Parathyroid adenoma (tissue), 2 donors: ENCODE measurements around the gene TRIM65.

Experiments used
- H2AFZ ChIP-seq: fragments of 300-600 bp; sonication (generic); one replicate; pipeline ENCODE4 v1.7.0; 2017; ENCODE audit warnings: antibody characterized with exemption, mild to moderate bottlenecking
- H3K27ac ChIP-seq: fragments of 300-600 bp; sonication (generic); one replicate; pipeline ENCODE4 v1.7.0; 2017
- H3K27me3 ChIP-seq: fragments of 300-600 bp; sonication (generic); one replicate; pipeline ENCODE4 v1.7.0; 2017; ENCODE audit warnings: low read length; ENCODE audit not compliant: control insufficient read depth, insufficient read depth
- H3K36me3 ChIP-seq: fragments of 300-600 bp; sonication (generic); one replicate; pipeline ENCODE4 v1.7.0; 2017; ENCODE audit warnings: low read length; ENCODE audit not compliant: control insufficient read depth, insufficient read depth
- H3K4me1 ChIP-seq: fragments of 300-600 bp; sonication (generic); one replicate; pipeline ENCODE4 v1.7.0; 2017; ENCODE audit warnings: control low read depth
- H3K4me2 ChIP-seq: fragments of 300-600 bp; sonication (generic); one replicate; pipeline ENCODE4 v1.7.0; 2017; ENCODE audit warnings: low read length
- H3K4me3 ChIP-seq: fragments of 300-600 bp; sonication (generic); one replicate; pipeline ENCODE4 v1.7.0; 2017; ENCODE audit warnings: low read depth, low read length
- H3K79me2 ChIP-seq: fragments of 300-600 bp; sonication (generic); one replicate; pipeline ENCODE4 v1.7.0; 2017; ENCODE audit warnings: control low read depth
- H3K9ac ChIP-seq: fragments of 300-600 bp; sonication (generic); one replicate; pipeline ENCODE4 v1.7.0; 2017; ENCODE audit warnings: mild to moderate bottlenecking
- H3K9me3 ChIP-seq: fragments of 300-600 bp; sonication (generic); one replicate; pipeline ENCODE4 v1.7.0; 2017; ENCODE audit warnings: low read length; ENCODE audit not compliant: control insufficient read depth
- CTCF ChIP-seq: fragments of 300-600 bp; sonication (generic); IDR thresholded peaks from one replicate; pipeline ENCODE4 v1.7.0; 2017; ENCODE audit warnings: antibody characterized with exemption, mild to moderate bottlenecking
- donor health status: primary hyperparathyroidism.

TRIM65 gene

GRCh38 chr17:75902406-75902805, 5.7 kb upstream of the TRIM65 start:
- H3K36me3 ChIP-seq, result no peaks in the 10 kb centered on the region
- H3K4me1 ChIP-seq, result peaks cover 3% of the 10 kb centered on the region
- no peaks in the 10 kb centered on the region for H3K27me3 ChIP-seq
- no peak overlapping the region for H2AFZ ChIP-seq
- no peak overlapping the region for H3K9ac ChIP-seq
- no peak overlapping the region for H3K27ac ChIP-seq
- peaks cover 13% of the 10 kb centered on the region for H3K79me2 ChIP-seq
- TF ChIP-seq CTCF, result no peak
- no peak overlapping the region for H3K4me2 ChIP-seq
- H3K9me3 ChIP-seq, result no peaks in the 10 kb centered on the region
- no peak overlapping the region for H3K4me3 ChIP-seq

- Histone ChIP-seq H3K27ac (no peak overlapping the region), H3K4me3 (no peak overlapping the region), H3K4me2 (no peak overlapping the region), H3K4me1 (peaks cover 3% of the 10 kb centered on the region), H3K36me3 (no peaks in the 10 kb centered on the region), H3K79me2 (peaks cover 13% of the 10 kb centered on the region), H2AFZ (no peak overlapping the region), H3K9ac (no peak overlapping the region), H3K27me3 (no peaks in the 10 kb centered on the region), H3K9me3 (no peaks in the 10 kb centered on the region)
- no peak for TF ChIP-seq CTCF
These were observed 5.0 kb upstream of the TRIM65 start for GRCh38 chr17:75901727-75902126.

GRCh38 chr17:75900691-75901533, 4.2 kb upstream of the TRIM65 start:
- Histone ChIP-seq H2AFZ (no peak overlapping the region), H3K4me2 (no peak overlapping the region), H3K79me2 (peaks cover 14% of the 10 kb centered on the region), H3K9ac (no peak overlapping the region), H3K27me3 (no peaks in the 10 kb centered on the region), H3K9me3 (no peaks in the 10 kb centered on the region), H3K4me3 (no peak overlapping the region), H3K4me1 (peaks cover 3% of the 10 kb centered on the region), H3K36me3 (no peaks in the 10 kb centered on the region), H3K27ac (no peak overlapping the region)
- no peak for TF ChIP-seq CTCF

GRCh38 chr17:75899767-75900468, 3.2 kb upstream of the TRIM65 start:
- peaks cover 21% of the 10 kb centered on the region for H3K79me2 ChIP-seq
- TF ChIP-seq CTCF, result no peak
- H3K4me3 ChIP-seq, result no peak overlapping the region
- no peaks in the 10 kb centered on the region for H3K9me3 ChIP-seq
- H3K4me1 ChIP-seq, result peaks cover 12% of the 10 kb centered on the region
- no peak overlapping the region for H3K27ac ChIP-seq
- H3K36me3 ChIP-seq, result no peaks in the 10 kb centered on the region
- H2AFZ ChIP-seq, result no peak overlapping the region
- no peak overlapping the region for H3K4me2 ChIP-seq
- no peaks in the 10 kb centered on the region for H3K27me3 ChIP-seq
- H3K9ac ChIP-seq, result no peak overlapping the region
